Measurements from ENCODE around the gene B3GALT6.

DNA sequence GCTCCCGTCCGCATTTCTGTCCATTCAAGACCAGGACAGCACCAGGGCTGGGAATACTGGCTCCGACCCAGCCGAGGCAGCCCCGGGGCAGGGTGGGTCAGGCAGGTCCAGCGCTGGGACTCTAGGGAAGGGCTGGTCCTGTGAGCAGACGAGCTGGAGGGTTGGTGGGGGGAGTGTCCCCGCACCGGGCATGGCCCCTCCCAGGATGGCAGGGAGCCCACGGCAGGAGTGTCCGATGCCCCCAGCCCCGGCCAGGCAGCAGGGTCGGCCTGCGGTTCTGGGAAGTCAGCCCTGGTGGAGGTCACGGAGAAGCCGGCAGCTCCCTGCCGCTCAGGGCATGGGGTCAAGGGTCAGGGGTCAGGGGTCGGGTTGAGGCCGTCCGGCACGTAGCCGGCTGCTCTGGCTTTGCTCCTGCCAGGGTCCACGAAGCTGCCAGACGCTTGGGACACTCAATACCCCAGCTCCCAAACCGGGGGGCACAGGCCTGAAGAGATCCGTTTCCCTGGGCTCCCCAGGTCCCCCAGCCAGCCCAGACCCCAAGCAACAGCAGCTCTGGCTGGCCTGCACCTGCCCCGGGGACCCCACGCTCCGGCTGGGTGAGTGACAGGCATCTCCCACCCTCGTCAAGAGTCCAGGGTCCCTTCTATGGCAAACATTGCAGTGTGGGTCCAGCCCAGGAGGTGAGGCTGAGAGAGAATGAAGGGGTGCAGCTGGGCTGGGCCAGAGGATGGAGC lies 7.7 kb downstream of the B3GALT6 start:
- TF ChIP-seq TAF1 (IDR thresholded peaks at IDR 0.05; ENCODE audit: low read depth, low read length), result no peak
- TF ChIP-seq POLR2AphosphoS5 (IDR thresholded peaks at IDR 0.05; ENCODE audit: low read depth, low read length), result no peak
- TF ChIP-seq POLR2A (IDR thresholded peaks at IDR 0.05; ENCODE audit: low read depth, low read length), result no peak
- no peak for TF ChIP-seq SPI1 (IDR thresholded peaks at IDR 0.05; ENCODE audit: low read depth, low read length)
- no peak for TF ChIP-seq PAX5 (IDR thresholded peaks at IDR 0.05; ENCODE audit: insufficient read depth, low read length, severe bottlenecking)

Measured in GM12891 (cell line).